CD14-positive monocyte (primary cell): ENCODE data around the gene MDH1B. TPM values are rescaled to one million over a fixed set of nuclear protein-coding genes. Genes with fewer than 3 reads are reported as not detected.

Experiments
- DNase-seq, 3 donors: peaks; one replicate each; pipeline ENCODE4 v3.0.0-alpha.2; 2011 to 2022
- H2AFZ ChIP-seq: 2 replicates; pipeline ENCODE4 v1.6.0; 2012; ENCODE audit warnings: mild to moderate bottlenecking, low read depth, low read length, inconsistent platforms; ENCODE audit not compliant: insufficient read depth, poor library complexity, severe bottlenecking
- H3K27ac ChIP-seq, 2 donors: 1 replicate in 1 of 2; 2 replicates in 1 of 2; pipeline ENCODE4 v1.5.1; 2012 to 2013; ENCODE audit warnings: low read length in 2 of 2, control low read depth in 1 of 2, inconsistent platforms in 1 of 2, low read depth in 1 of 2, mild to moderate bottlenecking in 1 of 2
- H3K27me3 ChIP-seq, 2 donors: one replicate each; pipeline versions ENCODE4 v1.6.0 to v1.6.1; 2011 to 2013; ENCODE audit warnings: low read length in 2 of 2; ENCODE audit not compliant: control insufficient read depth in 2 of 2, insufficient read depth in 2 of 2
- H3K36me3 ChIP-seq, 2 donors: replicated peaks in 1 of 2; 1 replicate in 1 of 2; 2 replicates in 1 of 2; pipeline versions ENCODE4 v1.5.1 to v1.6.1; 2012 to 2013; ENCODE audit warnings: low read length in 2 of 2, control low read depth in 1 of 2, inconsistent platforms in 1 of 2, mild to moderate bottlenecking in 1 of 2; ENCODE audit not compliant: insufficient read depth in 2 of 2, control insufficient read depth in 1 of 2
- H3K4me1 ChIP-seq, 2 donors: 1 replicate in 1 of 2; 2 replicates in 1 of 2; pipeline versions ENCODE4 v1.5.1 to v1.6.1; 2012 to 2013; ENCODE audit warnings: low read length in 2 of 2, control low read depth in 1 of 2, inconsistent platforms in 1 of 2, mild to moderate bottlenecking in 1 of 2, moderate library complexity in 1 of 2; ENCODE audit not compliant: insufficient read depth in 2 of 2, control insufficient read depth in 1 of 2
- H3K4me2 ChIP-seq: replicated peaks from 2 replicates; pipeline ENCODE3; 2012; ENCODE audit warnings: low read length, moderate library complexity, mild to moderate bottlenecking; ENCODE audit not compliant: poor library complexity, severe bottlenecking; ENCODE audit errors: extremely low read depth
- H3K4me3 ChIP-seq, 3 experiments: fragments of 200-600 bp in 1 of 3; sonication (generic) in 1 of 3; replicated peaks in 1 of 3; 1 replicate in 2 of 3; 2 replicates in 1 of 3; pipeline ENCODE4 v1.5.1; 2011 to 2013; ENCODE audit warnings: low read length in 3 of 3, mild to moderate bottlenecking in 3 of 3, control low read depth in 2 of 3, low read depth in 2 of 3, inconsistent platforms in 1 of 3, moderate library complexity in 1 of 3
- H3K79me2 ChIP-seq: 2 replicates; pipeline ENCODE4 v1.6.0; 2012; ENCODE audit warnings: mild to moderate bottlenecking, control low read depth, inconsistent platforms, low read length, moderate library complexity; ENCODE audit not compliant: insufficient read depth
- H3K9ac ChIP-seq: 2 replicates; pipeline ENCODE4 v1.6.0; 2017; ENCODE audit warnings: low read length, mild to moderate bottlenecking; ENCODE audit not compliant: insufficient read depth, poor library complexity, severe bottlenecking
- H3K9me3 ChIP-seq, 2 donors: replicated peaks in 1 of 2; 1 replicate in 1 of 2; 2 replicates in 1 of 2; pipeline versions ENCODE4 v1.5.1 to v1.6.1; 2012 to 2013; ENCODE audit warnings: low read length in 2 of 2, control low read depth in 1 of 2; ENCODE audit not compliant: control insufficient read depth in 1 of 2, insufficient read depth in 1 of 2
- H4K20me1 ChIP-seq: 2 replicates; pipeline ENCODE4 v1.6.0; 2012; ENCODE audit warnings: mild to moderate bottlenecking, low read length, control low read depth, moderate library complexity; ENCODE audit not compliant: insufficient read depth
- H3K27ac Mint-ChIP-seq, 7 donors: one replicate each; pipeline ENCODE4 v1.8.0; 2020; ENCODE audit warnings: mild to moderate bottlenecking in 7 of 7, mixed read lengths in 7 of 7, moderate library complexity in 6 of 7, inconsistent platforms in 2 of 7
- H3K27me3 Mint-ChIP-seq, 3 donors: one replicate each; pipeline ENCODE4 v1.8.0; 2021 to 2022; ENCODE audit warnings: low read depth in 3 of 3, mild to moderate bottlenecking in 3 of 3, mixed read lengths in 3 of 3, moderate library complexity in 3 of 3, inconsistent platforms in 1 of 3
- H3K36me3 Mint-ChIP-seq, 2 donors: one replicate each; pipeline ENCODE4 v1.8.0; 2020; ENCODE audit warnings: mixed read lengths in 2 of 2, inconsistent platforms in 1 of 2, mild to moderate bottlenecking in 1 of 2
- H3K4me1 Mint-ChIP-seq: one replicate; pipeline ENCODE4 v1.8.0; 2020; ENCODE audit warnings: mild to moderate bottlenecking, mixed read lengths
- H3K4me3 Mint-ChIP-seq, 2 donors: one replicate each; pipeline ENCODE4 v1.8.0; 2020; ENCODE audit warnings: mild to moderate bottlenecking in 2 of 2, mixed read lengths in 2 of 2, moderate library complexity in 1 of 2
- H3K9me3 Mint-ChIP-seq, 7 donors: one replicate each; pipeline ENCODE4 v1.8.0; 2020 to 2022; ENCODE audit warnings: mixed read lengths in 7 of 7, mild to moderate bottlenecking in 6 of 7, moderate library complexity in 6 of 7, inconsistent platforms in 2 of 7
- WGBS: methylation state at CpG from one replicate; pipeline ENCODE4 v1.1.5; 2013; ENCODE audit warnings: missing lambda C conversion rate; ENCODE audit not compliant: insufficient coverage; 5-methylcytosine and 5-hydroxymethylcytosine counted together
- intact Hi-C, 2 donors: fragments of 100-400 bp; cut with micrococcal nuclease; formaldehyde crosslinking; loops; one replicate each; pipeline versions ENCODE4 v1.15.0 to v1.15.1; 2023
- polyA plus RNA-seq, 3 donors: library from polyadenylated mRNA; depleted of rRNA in 1 of 3; unstranded in 2 of 3; stranded (reverse) in 1 of 3; fragments of 300-500 nt in 2 of 3; fragments of >200 nt in 1 of 3; fragmentation: Illumina TruSeq in 2 of 3; gene quantifications; 1 replicate in 2 of 3; 2 replicates in 1 of 3; pipeline ENCODE4 v1.2.3, GENCODE V29; 2012 to 2021
- TF ChIP-seq, protein P1 (sequence below): fragments of 200-600 bp; IDR thresholded peaks from one replicate; pipeline ENCODE4 v1.8.0; 2022; ENCODE audit warnings: antibody characterized with exemption, mild to moderate bottlenecking

The MDH1B gene
- polyA plus RNA-seq, 3 donors = not detected

DNA sequence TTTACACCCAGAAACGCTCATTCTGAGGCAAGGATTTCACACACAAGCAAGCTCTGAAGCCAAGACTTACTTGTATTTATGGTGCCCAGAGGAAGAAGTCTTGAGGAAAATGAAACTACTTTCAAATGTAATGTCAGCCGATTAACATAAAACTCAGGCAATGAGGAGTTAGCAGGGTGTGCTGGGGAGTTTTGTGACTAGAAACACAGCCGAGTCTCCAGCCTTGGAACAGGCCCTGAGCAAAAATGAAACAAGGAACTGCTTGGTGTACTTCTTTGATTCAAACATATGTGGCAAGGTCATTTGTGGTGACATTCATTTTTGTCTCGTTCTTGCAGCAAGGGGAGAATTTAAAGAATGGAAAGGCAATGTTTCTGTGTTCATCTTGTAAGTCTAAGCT lies 51.4 kb downstream of the MDH1B start:
- H3K9me3 Mint-ChIP-seq = peaks cover 0 to 2% (median 0%) of the 10 kb centered on the region in 7 donors
- Histone ChIP-seq H3K9ac (peak overlapping the region; percentile 12), H3K79me2 (no peaks in the 10 kb centered on the region), H3K36me3 (no peaks in the 10 kb centered on the region), H3K4me3 (peak overlapping the region in 1 of 3 experiments; percentile 46), H4K20me1 (no peaks in the 10 kb centered on the region), H3K27me3 (no peaks in the 10 kb centered on the region), H2AFZ (peak overlapping the region; percentile 74), H3K4me1 (peaks cover 0 to 7% of the 10 kb centered on the region in 2 donors), H3K27ac (peak overlapping the region in 1 of 2 donors; percentile 61), H3K4me2 (peak overlapping the region; percentile 49), H3K9me3 (no peaks in the 10 kb centered on the region)
- H3K27ac Mint-ChIP-seq = peak overlapping the region; percentile 1 to 69 (median 53)
- 24% methylated on average over 2 of the region's 4 CpGs for WGBS
- peak overlapping the region; percentile 9 to 61 for H3K4me3 Mint-ChIP-seq
- H3K36me3 Mint-ChIP-seq = no peaks in the 10 kb centered on the region
- DNase-seq = peak in 2 of 3 donors; percentile 9 to 27
- H3K27me3 Mint-ChIP-seq = peaks cover 0 to 2% (median 0%) of the 10 kb centered on the region in 3 donors
- intact Hi-C loops = no loop called here
- H3K4me1 Mint-ChIP-seq = peaks cover 14% of the 10 kb centered on the region
- TF ChIP-seq, protein P1, sequence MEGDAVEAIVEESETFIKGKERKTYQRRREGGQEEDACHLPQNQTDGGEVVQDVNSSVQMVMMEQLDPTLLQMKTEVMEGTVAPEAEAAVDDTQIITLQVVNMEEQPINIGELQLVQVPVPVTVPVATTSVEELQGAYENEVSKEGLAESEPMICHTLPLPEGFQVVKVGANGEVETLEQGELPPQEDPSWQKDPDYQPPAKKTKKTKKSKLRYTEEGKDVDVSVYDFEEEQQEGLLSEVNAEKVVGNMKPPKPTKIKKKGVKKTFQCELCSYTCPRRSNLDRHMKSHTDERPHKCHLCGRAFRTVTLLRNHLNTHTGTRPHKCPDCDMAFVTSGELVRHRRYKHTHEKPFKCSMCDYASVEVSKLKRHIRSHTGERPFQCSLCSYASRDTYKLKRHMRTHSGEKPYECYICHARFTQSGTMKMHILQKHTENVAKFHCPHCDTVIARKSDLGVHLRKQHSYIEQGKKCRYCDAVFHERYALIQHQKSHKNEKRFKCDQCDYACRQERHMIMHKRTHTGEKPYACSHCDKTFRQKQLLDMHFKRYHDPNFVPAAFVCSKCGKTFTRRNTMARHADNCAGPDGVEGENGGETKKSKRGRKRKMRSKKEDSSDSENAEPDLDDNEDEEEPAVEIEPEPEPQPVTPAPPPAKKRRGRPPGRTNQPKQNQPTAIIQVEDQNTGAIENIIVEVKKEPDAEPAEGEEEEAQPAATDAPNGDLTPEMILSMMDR = no peak

DNA sequence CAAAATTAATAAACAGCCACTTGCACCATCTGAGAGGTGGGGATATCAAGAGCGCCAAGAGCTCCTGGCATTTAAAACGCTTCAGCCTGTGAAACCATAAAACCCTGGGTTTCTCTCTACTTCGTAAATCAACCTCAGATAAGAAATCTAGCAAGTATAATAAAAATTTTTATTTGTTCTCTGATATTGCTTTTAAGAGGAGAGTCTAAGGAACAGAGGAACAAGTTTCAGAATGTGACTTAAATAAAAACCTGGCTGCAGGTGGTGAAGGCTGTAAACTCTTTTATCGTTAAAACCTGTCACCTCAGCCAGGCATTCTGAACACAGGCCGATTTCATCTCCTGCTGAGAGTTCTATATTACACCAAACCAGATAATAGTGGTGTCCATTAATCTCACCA lies 56.8 kb downstream of the MDH1B start:
- H3K4me3 Mint-ChIP-seq = no peak overlapping the region
- peaks cover 0 to 2% (median 0%) of the 10 kb centered on the region in 3 donors for H3K27me3 Mint-ChIP-seq
- Histone ChIP-seq H3K27ac (no peak overlapping the region), H4K20me1 (no peaks in the 10 kb centered on the region), H3K4me3 (no peak overlapping the region), H3K36me3 (no peaks in the 10 kb centered on the region), H3K4me2 (no peak overlapping the region), H3K9me3 (no peaks in the 10 kb centered on the region), H3K27me3 (no peaks in the 10 kb centered on the region), H3K9ac (no peak overlapping the region), H3K4me1 (peaks cover 0 to under 1% of the 10 kb centered on the region in 2 donors), H2AFZ (no peak overlapping the region), H3K79me2 (no peaks in the 10 kb centered on the region)
- no peaks in the 10 kb centered on the region for H3K9me3 Mint-ChIP-seq
- intact Hi-C loops = no loop called here
- TF ChIP-seq, protein P1 = no peak
- no peak overlapping the region for H3K27ac Mint-ChIP-seq
- DNase-seq = no peak
- WGBS = 80% methylated on average over 2 of the region's 5 CpGs
- H3K36me3 Mint-ChIP-seq = no peaks in the 10 kb centered on the region
- H3K4me1 Mint-ChIP-seq = peaks cover 7% of the 10 kb centered on the region
